ENCODE results near the gene MLLT10.
"Not testable (repeated sequence)": the region's sequence is repeated elsewhere in the genome, so short reads cannot be mapped to it uniquely, and the experiment has no call there.

MLLT10 gene

GRCh38 chr10:21528236-21529031 is 5.6 kb upstream of the MLLT10 start:
- no peak for DNase-seq (ENCODE audit: low read depth)

DNA sequence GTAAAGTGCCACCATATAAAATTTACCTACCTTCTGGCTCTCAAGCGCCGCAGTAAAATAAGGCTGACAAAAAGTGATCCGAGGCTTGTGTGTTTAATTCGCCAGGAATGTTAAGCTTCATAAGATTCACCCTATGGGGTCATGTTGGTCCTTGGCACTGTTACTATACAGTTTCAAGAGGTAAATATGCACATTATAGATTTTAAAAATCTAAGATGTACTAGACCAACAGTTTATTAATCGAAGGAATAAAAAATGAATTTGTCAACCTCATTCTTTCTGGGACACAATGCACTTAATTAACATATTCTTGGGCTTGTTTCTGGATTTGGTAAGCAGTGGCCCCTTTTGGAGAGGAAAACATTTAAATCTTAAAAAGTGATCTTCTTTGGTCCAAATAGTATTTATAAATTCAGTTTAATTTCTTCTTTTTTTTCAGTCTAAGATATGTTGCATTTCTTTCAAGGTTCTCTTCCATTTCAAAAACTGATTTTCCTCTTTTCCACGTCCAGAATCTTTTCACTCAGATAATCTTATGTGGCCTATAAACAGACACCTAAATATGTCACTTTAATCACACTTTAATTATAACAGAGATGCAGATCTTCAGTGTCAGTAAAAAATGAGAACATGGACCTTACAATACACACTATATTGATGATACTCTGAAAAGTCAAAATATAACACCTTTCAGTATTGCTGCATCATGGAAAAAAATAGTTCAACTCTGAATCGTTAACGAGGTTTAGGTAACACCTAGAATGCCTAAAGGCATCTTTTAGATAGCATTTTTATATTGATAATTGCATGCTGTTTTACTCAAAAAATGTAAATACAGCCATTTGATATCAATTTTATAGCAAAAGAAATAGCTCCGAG is 4.8 kb upstream of the MLLT10 start:
- DNase-seq (ENCODE audit: low read depth): no peak

- DNase-seq (ENCODE audit: low read depth): no peak
Measured at GRCh38 chr10:21530168-21530567, 3.9 kb upstream of the MLLT10 start.

DNA sequence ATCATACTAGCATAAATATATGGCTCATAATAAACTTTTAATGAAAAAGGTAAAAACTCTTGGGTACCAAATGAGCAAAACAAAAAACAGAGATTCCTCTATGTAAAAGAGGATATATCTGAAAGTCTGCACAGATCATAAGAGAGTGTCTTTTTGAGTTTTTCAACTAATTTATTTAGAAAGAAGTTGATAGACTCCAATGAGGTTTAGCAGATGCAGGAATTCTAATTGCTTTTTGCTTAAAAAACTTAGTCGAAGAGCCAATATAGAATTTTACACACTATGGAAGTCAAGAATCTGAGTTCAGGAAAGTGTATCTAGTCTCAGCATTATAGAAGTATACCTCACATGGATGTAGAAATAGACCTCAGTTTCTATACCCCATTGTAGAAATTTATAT is 3.4 kb upstream of the MLLT10 start:
- no peak for DNase-seq (ENCODE audit: low read depth)

GRCh38 chr10:21531164-21531563 is 2.9 kb upstream of the MLLT10 start:
- no peak for DNase-seq (ENCODE audit: low read depth)

- DNase-seq (ENCODE audit: low read depth): no peak
Measured at GRCh38 chr10:21532694-21533466, 1.2 kb upstream of the MLLT10 start.

DNA sequence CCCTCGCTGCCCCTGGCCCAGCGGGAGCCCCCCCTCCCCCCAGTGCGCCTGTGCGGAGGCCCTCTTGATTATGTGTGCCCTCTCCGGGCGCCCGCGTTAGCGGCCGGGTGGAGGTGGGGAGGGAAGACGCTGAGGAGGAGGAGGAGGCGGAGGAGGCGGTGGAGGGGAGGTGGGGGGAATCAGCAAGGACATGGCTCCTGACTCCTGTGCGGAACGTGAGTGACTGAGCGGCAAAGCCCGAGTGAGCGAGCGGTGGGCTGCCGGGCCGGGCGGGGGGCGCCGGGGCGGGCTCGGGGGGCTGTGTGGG is 201 bp downstream of the MLLT10 start:
- DNase-seq (ENCODE audit: low read depth): no peak

DNA sequence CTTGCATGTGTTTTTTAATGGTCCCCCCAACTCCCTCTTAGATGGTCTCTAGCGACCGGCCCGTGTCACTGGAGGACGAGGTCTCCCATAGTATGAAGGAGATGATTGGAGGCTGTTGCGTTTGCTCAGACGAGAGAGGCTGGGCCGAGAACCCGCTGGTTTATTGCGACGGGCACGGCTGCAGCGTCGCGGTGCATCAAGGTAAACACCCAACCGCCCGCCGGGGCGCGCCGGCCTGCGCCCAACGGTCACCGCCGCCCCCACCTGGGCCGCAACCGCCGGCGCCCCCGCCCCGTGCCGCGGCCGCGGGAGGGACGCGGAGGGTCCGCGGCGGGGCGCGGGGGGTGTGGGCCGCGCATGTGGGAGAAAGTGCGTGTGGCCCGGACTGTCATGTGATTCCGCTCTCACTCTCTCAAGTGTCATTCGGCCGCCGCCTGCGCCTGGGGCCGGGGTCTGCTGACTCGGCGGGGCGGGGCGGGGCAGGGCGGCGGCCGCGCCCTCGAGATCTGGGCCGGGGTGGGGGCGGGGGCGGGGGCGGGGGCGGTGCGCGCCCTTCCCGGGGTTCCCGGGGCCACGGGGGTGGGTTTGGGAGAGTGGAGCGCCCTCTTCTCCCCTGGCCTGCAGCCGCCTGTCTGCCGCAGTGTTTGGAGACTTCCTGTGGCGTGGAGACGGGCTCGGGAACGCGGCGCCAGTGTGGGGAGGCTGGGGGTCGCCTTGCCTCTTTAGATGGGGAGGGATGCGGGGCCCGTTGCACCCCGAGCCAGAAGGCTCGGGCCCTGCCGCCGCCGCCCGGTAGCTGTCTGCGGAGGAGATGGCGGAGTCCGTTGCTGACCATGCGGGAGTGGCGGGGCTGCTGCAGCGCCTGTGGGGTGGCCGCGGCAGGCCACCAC is 817 bp downstream of the MLLT10 start:
- no peak for DNase-seq (ENCODE audit: low read depth)

DNA sequence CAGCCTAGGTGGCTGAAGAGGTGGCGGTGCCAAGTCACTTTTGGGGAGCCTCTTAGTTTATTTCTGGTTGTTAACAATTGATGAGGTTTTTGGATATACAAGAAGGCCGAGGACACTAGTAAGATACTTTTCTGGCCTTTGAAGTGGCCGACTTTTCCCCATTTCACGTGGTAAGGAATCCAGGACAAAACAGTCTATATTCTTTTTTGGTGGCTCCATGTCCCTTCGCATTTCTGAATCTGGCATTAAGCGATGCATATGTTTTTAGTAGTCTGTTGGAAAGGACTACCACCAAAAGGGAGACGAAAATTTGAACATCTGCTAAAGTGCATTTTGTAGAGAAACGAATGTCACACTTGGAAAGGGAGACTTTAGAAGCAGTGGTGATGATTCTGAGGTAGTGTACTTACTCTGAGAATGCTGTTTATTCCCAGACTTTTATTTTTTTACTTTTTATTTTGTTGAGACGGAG is 1.5 kb downstream of the MLLT10 start:
- DNase-seq (ENCODE audit: low read depth): no peak

GRCh38 chr10:21535976-21536375 is 1.9 kb downstream of the MLLT10 start:
- DNase-seq (ENCODE audit: low read depth): not testable (repeated sequence)

DNA sequence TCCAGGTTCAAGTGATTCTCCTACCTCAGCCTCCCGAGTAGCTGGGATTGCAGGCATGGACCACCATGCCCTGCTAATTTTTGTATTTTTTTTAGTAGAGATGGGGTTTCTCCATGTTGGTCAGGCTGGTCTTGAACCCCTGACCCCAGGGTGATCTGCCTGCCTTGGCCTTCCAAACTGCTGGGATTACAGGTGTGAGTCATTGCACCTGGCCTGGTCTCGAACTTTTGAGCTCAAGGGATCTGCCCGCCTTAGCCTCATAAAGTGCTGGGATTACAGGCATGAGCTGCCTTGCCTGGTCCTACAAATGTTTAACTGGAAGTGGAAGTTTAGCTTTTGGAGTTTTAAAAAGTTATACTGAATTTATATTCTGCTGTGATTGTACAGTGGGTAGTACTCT is 2.8 kb downstream of the MLLT10 start:
- DNase-seq (ENCODE audit: low read depth): no peak

GRCh38 chr10:21540701-21541100 is 6.7 kb downstream of the MLLT10 start:
- DNase-seq (ENCODE audit: low read depth): not testable (repeated sequence)

DNA sequence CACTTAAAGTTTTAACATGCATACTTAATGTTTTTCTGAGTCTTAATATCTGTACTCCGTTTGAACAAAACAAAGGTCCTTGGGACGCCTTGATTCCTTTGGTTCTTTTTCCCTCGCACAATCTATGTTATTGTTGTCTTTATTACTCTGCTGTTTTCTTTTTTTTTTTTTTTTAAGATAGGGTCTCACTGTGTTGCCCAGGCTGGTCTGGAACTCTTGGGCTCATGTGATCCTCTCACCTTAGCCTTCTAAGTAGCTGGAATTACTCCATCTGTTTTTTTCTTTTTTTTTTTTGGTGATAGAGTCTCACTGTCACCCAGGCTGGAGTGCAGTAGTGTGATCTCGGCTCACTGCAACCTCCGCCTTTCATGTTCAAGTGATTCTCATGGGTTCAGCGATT is 13.2 kb downstream of the MLLT10 start:
- DNase-seq (ENCODE audit: low read depth): no peak

DNA sequence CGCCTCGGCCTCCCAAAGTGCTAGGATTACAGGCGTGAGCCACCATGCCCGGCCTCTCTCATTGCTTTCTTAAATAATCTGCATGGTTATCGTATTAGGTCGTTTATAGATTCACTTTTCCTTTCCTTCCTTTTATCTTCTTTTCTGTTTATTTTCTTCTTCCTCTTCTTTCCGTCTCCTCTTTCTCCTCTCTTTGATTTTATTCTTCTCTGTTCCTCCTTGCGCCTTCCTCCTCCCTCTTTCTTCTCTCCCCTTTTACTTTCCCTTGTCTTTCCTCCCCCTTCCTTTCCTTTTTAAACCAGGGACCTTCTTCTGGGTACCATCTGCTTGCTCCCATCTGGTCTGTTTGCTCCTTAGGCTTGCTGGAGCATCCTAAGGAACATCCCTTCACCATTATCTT is 18.6 kb downstream of the MLLT10 start:
- DNase-seq (ENCODE audit: low read depth): no peak

DNA sequence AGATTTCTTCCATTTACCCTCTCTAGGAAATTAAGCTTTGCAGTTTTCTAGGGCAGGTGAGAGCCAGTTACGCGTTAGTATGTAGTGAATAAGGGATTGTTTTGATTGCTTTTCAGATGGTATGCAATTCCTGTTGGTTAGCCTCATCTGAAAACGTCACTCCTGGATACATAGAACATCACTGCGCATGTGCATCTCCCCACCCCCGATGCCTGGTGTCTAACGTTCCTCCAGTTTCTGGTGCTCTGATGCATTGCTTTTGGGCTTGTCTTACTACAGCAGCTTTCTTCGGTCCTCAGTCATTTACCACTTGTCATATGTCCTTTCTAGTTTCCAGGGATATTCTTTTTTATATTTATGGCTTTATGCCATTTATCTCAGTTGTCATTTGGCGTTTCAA is 22.5 kb downstream of the MLLT10 start:
- DNase-seq (ENCODE audit: low read depth): no peak

- DNase-seq (ENCODE audit: low read depth): not testable (repeated sequence)
Measured at GRCh38 chr10:21558984-21559383, 25.0 kb downstream of the MLLT10 start.

DNA sequence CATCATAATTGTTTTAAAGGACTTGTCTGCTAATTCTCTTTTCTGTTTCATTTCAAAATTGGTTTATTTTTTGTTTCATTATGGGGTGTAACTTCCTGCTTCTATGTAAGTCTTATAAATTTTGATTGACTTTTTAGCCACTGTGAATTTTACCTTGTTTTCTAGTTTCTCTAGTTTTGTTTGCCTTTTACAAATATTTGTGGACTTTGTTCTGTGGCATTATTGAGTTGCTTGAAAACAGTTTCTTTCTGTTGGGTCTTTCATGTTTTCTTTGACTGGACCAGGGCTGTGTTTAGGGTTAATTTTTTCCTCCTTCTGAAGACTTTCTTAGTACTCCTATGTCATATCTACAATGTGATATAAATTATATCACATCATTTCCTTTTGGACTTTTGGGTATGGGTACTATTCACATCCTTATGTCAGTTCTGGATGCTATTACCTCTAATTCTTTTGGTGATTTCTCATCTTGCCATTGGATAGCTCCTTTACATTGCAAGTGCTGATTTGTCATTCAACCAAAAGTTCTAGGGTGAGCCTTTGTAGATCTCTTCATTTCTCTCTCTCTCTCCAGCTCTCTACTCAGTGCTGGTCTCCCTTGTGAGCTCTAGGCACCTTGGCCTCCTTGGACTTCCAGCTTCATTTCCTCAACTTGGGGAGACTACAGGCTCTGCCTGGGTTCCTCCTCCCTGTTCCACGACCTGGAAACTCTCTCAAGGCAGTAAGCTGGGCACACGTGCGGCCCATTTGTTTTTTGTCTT is 36.9 kb downstream of the MLLT10 start:
- no peak for DNase-seq (ENCODE audit: low read depth)

DNA sequence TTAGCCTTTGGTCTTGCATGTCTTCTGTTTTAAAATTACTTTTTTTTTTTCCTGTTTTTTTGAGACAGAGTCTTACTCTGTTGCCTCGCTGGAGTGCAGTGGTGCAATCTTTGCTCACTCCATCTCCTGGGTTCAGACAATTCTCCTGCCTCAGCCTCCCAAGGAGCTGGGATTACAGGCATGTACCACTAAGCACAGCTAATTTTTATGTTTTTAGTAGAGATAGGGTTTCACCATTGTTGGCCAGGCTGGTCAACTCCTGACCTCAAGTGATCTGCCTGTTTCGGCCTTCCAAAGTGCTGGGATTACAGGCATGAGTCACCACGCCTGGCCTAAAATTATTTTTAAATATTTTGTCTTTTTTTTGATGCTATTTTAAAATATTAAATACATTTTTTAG is 38.5 kb downstream of the MLLT10 start:
- no peak for DNase-seq (ENCODE audit: low read depth)

GRCh38 chr10:21574514-21574913 is 40.5 kb downstream of the MLLT10 start:
- not testable (repeated sequence) for DNase-seq (ENCODE audit: low read depth)

GRCh38 chr10:21579291-21579690 is 45.3 kb downstream of the MLLT10 start:
- DNase-seq (ENCODE audit: low read depth): no peak

- DNase-seq (ENCODE audit: low read depth): not testable (repeated sequence)
Measured at GRCh38 chr10:21581421-21581834, 47.4 kb downstream of the MLLT10 start.
